ENCODE results near the gene SLC30A2.
"Not testable (repeated sequence)": the region's sequence is repeated elsewhere in the genome, so short reads cannot be mapped to it uniquely, and the experiment has no call there.

GRCh38 chr1:26093569-26093968 is 47.7 kb upstream of the SLC30A2 start:
- not testable (repeated sequence) for TF ChIP-seq CTCF, POLR2AphosphoS5, POLR2A (IDR thresholded peaks at IDR 0.05)
